Ectodermal cell (in vitro differentiated cells): ENCODE data around the gene EPHA5.

Source experiments
- H3K27ac ChIP-seq: 2 replicates; pipeline ENCODE4 v1.7.0; 2013; ENCODE audit warnings: mild to moderate bottlenecking, low read depth, low read length; ENCODE audit not compliant: insufficient read depth, poor library complexity, severe bottlenecking
- H3K27me3 ChIP-seq: 2 replicates; pipeline ENCODE4 v1.7.0; 2013; ENCODE audit warnings: mild to moderate bottlenecking, low read length; ENCODE audit not compliant: insufficient read depth, control insufficient read depth, poor library complexity, severe bottlenecking
- H3K36me3 ChIP-seq: one replicate; pipeline ENCODE4 v1.7.0; 2013; ENCODE audit warnings: low read length; ENCODE audit not compliant: control insufficient read depth, insufficient read depth
- H3K4me1 ChIP-seq: one replicate; pipeline ENCODE4 v1.7.0; 2013; ENCODE audit warnings: low read length; ENCODE audit not compliant: control insufficient read depth, insufficient read depth
- H3K4me3 ChIP-seq: 2 replicates; pipeline ENCODE4 v1.7.0; 2013; ENCODE audit warnings: low read depth, low read length, control low read depth; ENCODE audit not compliant: insufficient read depth
- H3K9me3 ChIP-seq: 2 replicates; pipeline ENCODE4 v1.7.0; 2013; ENCODE audit warnings: mild to moderate bottlenecking, low read length, moderate library complexity; ENCODE audit not compliant: control insufficient read depth
- WGBS, 2 experiments: methylation state at CpG; one replicate each; pipeline ENCODE4 v1.1.7; 2013; ENCODE audit warnings: missing lambda C conversion rate in 2 of 2; 5-methylcytosine and 5-hydroxymethylcytosine counted together

The EPHA5 gene

GRCh38 chr4:65580551-65580950, 89.7 kb downstream of the EPHA5 start:
- 79% methylated on average over 1 of the region's 1 CpG; no CpG with 5 or more reads in 1 of the 2 experiments for WGBS, 2 experiments
- Histone ChIP-seq H3K27ac (no peak overlapping the region), H3K27me3 (no peaks in the 10 kb centered on the region), H3K4me3 (no peak overlapping the region), H3K36me3 (no peaks in the 10 kb centered on the region), H3K4me1 (no peaks in the 10 kb centered on the region), H3K9me3 (no peaks in the 10 kb centered on the region)

DNA sequence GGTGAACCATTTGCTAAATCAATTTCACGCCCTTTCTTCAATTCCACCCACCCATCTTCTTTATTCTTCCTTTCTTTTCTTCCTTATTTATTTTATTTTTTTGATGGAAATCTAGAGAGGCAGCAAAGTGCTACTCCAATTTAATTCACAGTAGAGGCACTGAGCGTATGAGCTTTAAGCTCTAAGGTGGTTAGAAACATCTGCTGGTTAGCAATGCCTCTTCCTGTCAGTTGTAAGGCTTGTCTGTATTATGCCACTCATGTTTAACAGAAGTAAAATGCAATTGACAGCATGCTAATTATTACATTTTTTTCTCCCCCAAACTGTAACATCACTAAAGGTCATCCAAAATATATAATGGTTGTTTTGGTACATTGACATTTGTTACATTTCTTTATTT, 103.8 kb downstream of the EPHA5 start:
- 93 to 100% methylated on average over 1 to 2 of the region's 2 CpGs for WGBS, 2 experiments
- Histone ChIP-seq H3K4me3 (no peak overlapping the region), H3K36me3 (no peaks in the 10 kb centered on the region), H3K9me3 (no peaks in the 10 kb centered on the region), H3K4me1 (no peaks in the 10 kb centered on the region), H3K27ac (no peak overlapping the region), H3K27me3 (no peaks in the 10 kb centered on the region)

- WGBS, 2 experiments = 48 to 49% methylated on average over 2 of the region's 2 CpGs
- no peaks in the 10 kb centered on the region for H3K9me3 ChIP-seq
- no peaks in the 10 kb centered on the region for H3K27me3 ChIP-seq
- no peak overlapping the region for H3K27ac ChIP-seq
- H3K4me3 ChIP-seq = no peak overlapping the region
- H3K36me3 ChIP-seq = no peaks in the 10 kb centered on the region
- H3K4me1 ChIP-seq = no peaks in the 10 kb centered on the region
Measured at GRCh38 chr4:65561164-65561563, 109.1 kb downstream of the EPHA5 start.

DNA sequence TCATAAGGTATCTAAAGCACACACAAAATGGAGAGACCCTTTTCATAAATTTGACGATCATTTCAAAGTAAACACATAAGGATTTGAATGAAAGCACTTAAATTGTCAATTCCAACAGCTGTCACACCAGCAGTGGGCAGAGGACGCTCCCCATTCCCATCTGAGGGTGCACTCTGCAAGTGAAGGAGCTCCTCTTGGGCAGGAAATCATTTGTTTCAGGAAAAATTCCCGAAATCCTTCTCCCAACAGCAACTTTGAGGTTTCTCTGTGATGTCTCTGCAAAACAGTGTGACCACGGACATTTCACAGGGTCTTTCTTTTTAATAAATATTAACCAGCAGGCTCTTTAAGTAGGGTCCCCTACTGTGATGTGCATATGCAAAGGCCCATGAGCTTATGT, 111.0 kb downstream of the EPHA5 start:
- H3K4me1 ChIP-seq = no peaks in the 10 kb centered on the region
- H3K27me3 ChIP-seq = no peaks in the 10 kb centered on the region
- no peaks in the 10 kb centered on the region for H3K36me3 ChIP-seq
- no peak overlapping the region for H3K27ac ChIP-seq
- H3K4me3 ChIP-seq = no peak overlapping the region
- 32 to 35% methylated on average over 4 of the region's 4 CpGs for WGBS, 2 experiments
- no peaks in the 10 kb centered on the region for H3K9me3 ChIP-seq

DNA sequence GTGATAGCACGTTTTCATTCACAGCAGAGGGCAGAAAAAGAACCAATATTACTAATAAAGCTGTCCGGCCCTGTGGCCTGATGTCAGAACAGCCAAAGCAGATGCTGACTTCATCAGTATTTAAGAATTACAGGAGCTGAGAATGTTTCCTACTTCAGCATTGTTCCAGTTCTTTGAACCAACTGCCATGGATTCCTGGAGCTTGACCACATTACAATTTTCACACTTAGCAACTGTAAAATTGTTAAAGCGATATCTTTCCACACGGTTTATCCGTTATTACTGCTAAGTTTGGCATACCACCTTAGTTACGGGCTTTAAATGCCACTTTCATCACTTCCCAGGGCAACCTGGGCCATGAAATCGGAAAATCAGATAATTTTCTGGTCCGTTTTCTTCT, 118.2 kb downstream of the EPHA5 start:
- H3K9me3 ChIP-seq = no peaks in the 10 kb centered on the region
- H3K27me3 ChIP-seq = no peaks in the 10 kb centered on the region
- H3K36me3 ChIP-seq = no peaks in the 10 kb centered on the region
- H3K4me3 ChIP-seq = no peak overlapping the region
- WGBS, 2 experiments = 78 to 82% methylated on average over 8 of the region's 8 CpGs
- H3K27ac ChIP-seq = peak overlapping the region; percentile 51
- peaks cover 6% of the 10 kb centered on the region for H3K4me1 ChIP-seq

DNA sequence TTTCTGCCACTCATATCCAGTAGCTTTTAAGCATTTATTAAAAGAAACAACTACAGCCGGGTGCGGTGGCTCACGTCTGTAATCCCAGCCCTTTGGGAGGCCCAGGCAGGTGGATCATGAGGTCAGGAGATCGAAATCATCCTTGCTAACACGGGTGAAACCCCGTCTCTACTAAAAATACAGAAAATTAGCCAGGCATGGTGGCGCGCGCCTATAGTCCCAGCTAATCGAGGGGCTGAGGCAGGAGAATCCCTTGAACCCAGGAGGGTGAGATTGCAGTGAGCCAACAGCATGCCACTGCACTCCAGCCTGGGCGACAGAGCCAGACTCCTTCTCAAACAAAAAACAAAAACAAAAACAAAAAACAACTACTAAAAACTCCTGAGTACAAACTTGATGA, 119.8 kb downstream of the EPHA5 start:
- Histone ChIP-seq H3K9me3 (no peaks in the 10 kb centered on the region), H3K4me3 (no peak overlapping the region), H3K27ac (no peak overlapping the region), H3K27me3 (no peaks in the 10 kb centered on the region), H3K4me1 (peaks cover 6% of the 10 kb centered on the region), H3K36me3 (no peaks in the 10 kb centered on the region)
- 91 to 94% methylated on average over 11 of the region's 11 CpGs for WGBS, 2 experiments

DNA sequence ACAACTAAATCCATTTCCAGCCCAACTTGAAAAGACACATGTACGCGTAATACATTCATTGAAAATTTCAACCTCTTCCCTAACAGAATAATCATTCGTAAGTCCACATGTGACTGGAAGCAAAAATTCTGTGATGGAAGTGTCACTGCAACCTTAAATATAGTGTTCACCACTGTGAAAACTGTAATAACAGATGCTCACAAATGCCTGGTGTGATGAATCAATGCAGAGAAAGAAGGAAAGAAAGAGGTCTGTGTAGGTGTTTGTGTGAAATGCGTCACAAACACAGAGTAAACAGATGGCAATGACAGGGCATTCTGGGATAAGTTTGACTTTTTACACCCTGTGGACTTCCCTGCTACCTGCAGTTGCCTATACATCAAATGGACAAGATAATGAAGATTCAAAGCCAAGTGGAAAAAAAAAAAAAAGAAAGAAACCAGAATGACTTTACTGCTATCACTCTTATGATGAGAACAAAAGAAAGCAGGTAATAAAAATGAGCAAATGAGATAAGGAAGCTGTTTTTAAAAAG, 123.3 kb downstream of the EPHA5 start:
- Histone ChIP-seq H3K4me3 (no peak overlapping the region), H3K27me3 (no peaks in the 10 kb centered on the region), H3K36me3 (no peaks in the 10 kb centered on the region), H3K9me3 (no peaks in the 10 kb centered on the region), H3K27ac (no peak overlapping the region), H3K4me1 (peaks cover under 1% of the 10 kb centered on the region)
- WGBS, 2 experiments = 94 to 96% methylated on average over 4 of the region's 4 CpGs

DNA sequence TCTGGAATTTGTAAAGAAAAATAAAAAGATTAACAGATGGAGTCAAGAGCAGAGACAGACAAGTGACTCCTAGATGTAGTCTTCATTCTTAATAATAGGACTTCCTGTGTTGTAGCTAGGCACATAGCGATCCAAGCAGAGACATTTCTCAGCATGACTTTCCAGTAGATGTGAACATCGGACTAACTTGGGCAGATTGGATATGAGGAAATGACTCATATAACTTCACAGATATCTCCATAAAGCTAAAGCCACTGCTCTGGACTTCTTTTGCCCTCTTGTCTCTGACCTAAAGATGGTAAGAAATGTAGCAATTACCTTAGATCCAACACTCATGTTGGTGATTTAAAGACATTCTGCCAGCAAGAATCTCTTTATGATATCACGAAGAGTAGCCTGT, 131.7 kb downstream of the EPHA5 start:
- no peak overlapping the region for H3K4me3 ChIP-seq
- no peaks in the 10 kb centered on the region for H3K9me3 ChIP-seq
- 96 to 100% methylated on average over 2 to 3 of the region's 3 CpGs for WGBS, 2 experiments
- H3K27me3 ChIP-seq = no peaks in the 10 kb centered on the region
- no peaks in the 10 kb centered on the region for H3K36me3 ChIP-seq
- no peak overlapping the region for H3K27ac ChIP-seq
- H3K4me1 ChIP-seq = no peaks in the 10 kb centered on the region

DNA sequence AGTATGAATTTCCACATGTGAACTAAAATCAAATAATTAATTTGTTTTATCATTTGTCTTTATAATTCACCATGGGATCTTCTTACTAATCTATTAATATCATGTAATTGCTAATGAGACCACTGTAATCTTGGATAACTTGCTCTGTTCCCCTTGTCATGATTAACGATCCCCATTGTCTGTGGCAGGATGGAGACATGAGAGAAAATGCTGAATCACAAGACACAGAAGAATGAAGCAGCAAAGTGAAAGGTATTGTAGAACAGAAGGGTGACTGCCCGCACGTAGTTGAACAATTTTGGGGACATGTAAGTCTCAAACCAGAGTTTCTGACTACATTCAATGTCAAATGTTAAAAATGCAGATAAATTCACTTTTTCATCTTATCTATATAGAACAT, 135.2 kb downstream of the EPHA5 start:
- no peaks in the 10 kb centered on the region for H3K36me3 ChIP-seq
- no peak overlapping the region for H3K4me3 ChIP-seq
- no peak overlapping the region for H3K27ac ChIP-seq
- no peaks in the 10 kb centered on the region for H3K4me1 ChIP-seq
- no peaks in the 10 kb centered on the region for H3K27me3 ChIP-seq
- no peaks in the 10 kb centered on the region for H3K9me3 ChIP-seq
- WGBS, 2 experiments = 43 to 62% methylated on average over 3 of the region's 3 CpGs

GRCh38 chr4:65521666-65522065, 148.6 kb downstream of the EPHA5 start:
- Histone ChIP-seq H3K4me3 (no peak overlapping the region), H3K4me1 (no peaks in the 10 kb centered on the region), H3K27ac (no peak overlapping the region), H3K36me3 (no peaks in the 10 kb centered on the region), H3K27me3 (no peaks in the 10 kb centered on the region), H3K9me3 (no peaks in the 10 kb centered on the region)
- WGBS, 2 experiments = 86 to 92% methylated on average over 1 of the region's 1 CpG

DNA sequence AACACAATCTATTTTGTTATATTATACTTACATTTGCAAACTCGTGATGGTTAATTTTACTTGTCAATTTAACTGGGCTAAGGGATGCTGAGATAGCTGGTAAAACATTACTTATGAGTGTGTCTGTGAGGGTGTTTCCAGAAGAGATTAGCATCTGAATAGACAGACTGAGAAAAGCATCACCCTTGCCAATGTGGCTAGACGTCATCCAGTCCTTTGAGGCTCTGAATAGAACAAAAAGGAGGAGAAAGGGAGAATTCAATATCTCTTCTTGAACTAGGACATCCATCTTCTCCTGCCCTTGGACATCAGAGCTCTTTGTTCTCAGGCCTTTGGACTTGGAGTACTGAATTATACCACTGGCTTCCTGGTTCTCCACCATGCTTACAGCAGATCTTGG, 154.6 kb downstream of the EPHA5 start:
- Histone ChIP-seq H3K4me3 (no peak overlapping the region), H3K27me3 (no peaks in the 10 kb centered on the region), H3K36me3 (no peaks in the 10 kb centered on the region), H3K9me3 (no peaks in the 10 kb centered on the region), H3K27ac (no peak overlapping the region), H3K4me1 (no peaks in the 10 kb centered on the region)
- 70 to 73% methylated on average over 2 of the region's 2 CpGs for WGBS, 2 experiments
